NB4 (cell line): Measurements from ENCODE around the gene MED22.

Experiments
- MYC ChIP-seq: IDR thresholded peaks from 2 replicates; pipeline ENCODE4 v1.6.1; 2011; ENCODE audit warnings: low read depth, low read length
- POLR2A ChIP-seq: IDR thresholded peaks from 2 replicates; pipeline ENCODE4 v1.6.1; 2011; ENCODE audit warnings: mild to moderate bottlenecking; ENCODE audit not compliant: insufficient read length; ENCODE audit errors: extremely low read depth
- TF ChIP-seq, protein P1 (sequence below): IDR thresholded peaks from one replicate; pipeline ENCODE4 v1.5.1; 2012; ENCODE audit warnings: low read depth, low read length
- TF ChIP-seq, protein P2 (sequence below): IDR thresholded peaks from 2 replicates; pipeline ENCODE4 v1.6.1; 2011; ENCODE audit warnings: low read depth, low read length

DNA sequence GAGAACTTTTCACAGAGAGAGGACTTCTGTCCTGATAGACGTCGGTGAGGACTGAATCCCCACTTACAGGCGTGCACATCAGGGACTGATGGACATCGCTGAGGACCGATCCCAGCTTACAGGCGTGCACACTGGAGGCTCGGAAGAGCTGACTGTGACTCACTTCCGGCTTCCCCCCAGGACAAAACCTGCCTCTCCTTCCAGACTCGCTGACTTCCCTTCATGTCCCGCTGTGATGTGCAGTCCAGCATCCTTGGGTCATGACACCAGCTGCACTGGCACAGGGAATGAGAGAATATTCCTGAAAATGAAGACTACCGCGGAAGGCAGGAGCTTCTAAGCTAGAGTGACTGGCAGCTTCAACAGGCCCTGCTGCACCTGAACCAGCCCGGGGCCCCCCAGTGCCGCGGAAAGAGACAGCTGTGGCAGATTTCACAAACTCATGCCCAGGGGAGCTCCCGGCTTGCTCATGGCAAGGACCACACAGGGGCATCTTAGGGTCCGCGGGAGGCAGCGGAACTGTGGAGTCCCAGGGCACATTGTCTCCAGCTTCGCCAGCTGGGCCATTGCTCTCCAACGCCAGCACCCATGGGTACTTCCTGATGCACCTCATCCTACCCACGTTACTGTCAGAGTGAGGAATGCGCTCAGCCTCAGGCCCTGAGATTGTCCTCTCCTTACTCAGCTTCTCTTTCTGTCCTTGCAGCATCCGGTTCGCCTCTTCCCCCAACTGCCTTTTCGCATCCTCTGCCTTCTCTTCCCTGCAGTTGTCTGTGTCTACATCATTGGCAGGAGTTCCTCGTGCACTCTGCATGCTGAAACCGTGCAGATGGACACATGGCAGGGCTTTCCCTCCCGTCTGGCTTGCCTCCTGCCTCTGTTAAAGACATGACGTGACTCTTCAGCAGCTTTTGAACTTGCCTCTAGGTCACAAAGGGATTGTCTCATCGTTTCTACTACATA lies 41.4 kb downstream of the MED22 start:
- TF ChIP-seq, protein P1, sequence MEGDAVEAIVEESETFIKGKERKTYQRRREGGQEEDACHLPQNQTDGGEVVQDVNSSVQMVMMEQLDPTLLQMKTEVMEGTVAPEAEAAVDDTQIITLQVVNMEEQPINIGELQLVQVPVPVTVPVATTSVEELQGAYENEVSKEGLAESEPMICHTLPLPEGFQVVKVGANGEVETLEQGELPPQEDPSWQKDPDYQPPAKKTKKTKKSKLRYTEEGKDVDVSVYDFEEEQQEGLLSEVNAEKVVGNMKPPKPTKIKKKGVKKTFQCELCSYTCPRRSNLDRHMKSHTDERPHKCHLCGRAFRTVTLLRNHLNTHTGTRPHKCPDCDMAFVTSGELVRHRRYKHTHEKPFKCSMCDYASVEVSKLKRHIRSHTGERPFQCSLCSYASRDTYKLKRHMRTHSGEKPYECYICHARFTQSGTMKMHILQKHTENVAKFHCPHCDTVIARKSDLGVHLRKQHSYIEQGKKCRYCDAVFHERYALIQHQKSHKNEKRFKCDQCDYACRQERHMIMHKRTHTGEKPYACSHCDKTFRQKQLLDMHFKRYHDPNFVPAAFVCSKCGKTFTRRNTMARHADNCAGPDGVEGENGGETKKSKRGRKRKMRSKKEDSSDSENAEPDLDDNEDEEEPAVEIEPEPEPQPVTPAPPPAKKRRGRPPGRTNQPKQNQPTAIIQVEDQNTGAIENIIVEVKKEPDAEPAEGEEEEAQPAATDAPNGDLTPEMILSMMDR = no peak
- TF ChIP-seq, protein P2, sequence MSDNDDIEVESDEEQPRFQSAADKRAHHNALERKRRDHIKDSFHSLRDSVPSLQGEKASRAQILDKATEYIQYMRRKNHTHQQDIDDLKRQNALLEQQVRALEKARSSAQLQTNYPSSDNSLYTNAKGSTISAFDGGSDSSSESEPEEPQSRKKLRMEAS = no peak
- no peak for TF ChIP-seq POLR2A
- TF ChIP-seq MYC = no peak
